KOPT-K1 (cell line): ENCODE measurements around the gene RHOBTB1.

Experiments
- H3K27ac ChIP-seq: fragments of 200-600 bp; sonication (generic); 2 replicates; pipeline ENCODE4 v1.5.1; 2016; ENCODE audit warnings: antibody characterized with exemption, mild to moderate bottlenecking, low read depth, low read length; ENCODE audit not compliant: poor library complexity, severe bottlenecking
- H3K36me3 ChIP-seq: fragments of 200-600 bp; sonication (generic); 2 replicates; pipeline ENCODE4 v1.5.1; 2017; ENCODE audit warnings: antibody characterized with exemption, mild to moderate bottlenecking, low read length, moderate library complexity; ENCODE audit not compliant: insufficient read depth
- H3K9me3 ChIP-seq: fragments of 200-600 bp; sonication (generic); 2 replicates; pipeline ENCODE4 v1.5.1; 2017; ENCODE audit warnings: antibody characterized with exemption, low read length, mild to moderate bottlenecking; ENCODE audit not compliant: insufficient read depth, poor library complexity, severe bottlenecking

The RHOBTB1 gene

GRCh38 chr10:60937022-60937421 lies 7.0 kb downstream of the RHOBTB1 start:
- H3K27ac ChIP-seq, result no peak overlapping the region
- no peaks in the 10 kb centered on the region for H3K9me3 ChIP-seq
- H3K36me3 ChIP-seq, result no peaks in the 10 kb centered on the region

DNA sequence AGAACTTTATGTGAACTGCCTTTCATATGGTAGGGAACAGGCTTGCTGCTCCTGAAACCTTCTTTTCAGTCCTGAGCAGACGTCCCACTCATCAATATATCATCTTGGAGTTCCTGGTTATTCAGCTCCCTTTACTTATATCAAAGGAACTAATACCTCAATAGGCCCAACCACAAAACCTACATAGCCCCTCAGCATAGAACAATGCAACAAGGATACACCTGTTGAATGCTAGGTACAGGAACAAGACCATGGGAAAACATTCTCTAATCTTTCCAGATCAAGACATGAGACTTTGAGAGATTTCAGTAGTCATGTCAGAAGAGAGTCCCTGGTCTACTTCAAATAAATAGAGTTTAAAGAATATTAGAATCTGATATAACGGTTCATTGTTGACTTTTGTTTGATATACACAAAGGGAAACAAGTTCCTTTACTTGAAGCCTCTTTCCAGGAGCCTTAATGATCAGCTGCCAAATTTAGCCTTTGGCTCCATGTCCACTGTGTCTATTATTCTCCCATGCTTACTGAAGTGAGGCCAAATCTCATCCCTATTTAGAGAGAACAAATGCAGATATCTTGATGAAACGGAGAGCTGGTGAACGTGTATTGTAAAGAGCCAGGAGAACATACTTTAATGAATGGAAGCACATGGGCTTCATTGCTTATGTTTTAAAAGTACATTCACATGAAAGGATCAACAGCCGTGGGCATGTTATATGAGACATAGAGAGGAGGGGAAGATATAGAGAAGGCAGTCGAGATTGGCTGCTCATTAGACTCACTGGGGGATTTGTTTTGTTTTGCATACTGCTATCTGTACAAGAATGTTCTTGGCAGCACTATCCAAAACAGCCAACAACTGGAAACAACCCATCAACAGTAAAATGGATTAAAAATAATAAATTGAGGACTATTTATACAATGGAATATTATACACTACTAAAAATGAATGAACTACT lies 9.5 kb downstream of the RHOBTB1 start:
- no peak overlapping the region for H3K27ac ChIP-seq
- H3K9me3 ChIP-seq, result no peaks in the 10 kb centered on the region
- H3K36me3 ChIP-seq, result no peaks in the 10 kb centered on the region

GRCh38 chr10:60932756-60933155 lies 11.2 kb downstream of the RHOBTB1 start:
- Histone ChIP-seq H3K27ac (no peak overlapping the region), H3K36me3 (no peaks in the 10 kb centered on the region), H3K9me3 (no peaks in the 10 kb centered on the region)

DNA sequence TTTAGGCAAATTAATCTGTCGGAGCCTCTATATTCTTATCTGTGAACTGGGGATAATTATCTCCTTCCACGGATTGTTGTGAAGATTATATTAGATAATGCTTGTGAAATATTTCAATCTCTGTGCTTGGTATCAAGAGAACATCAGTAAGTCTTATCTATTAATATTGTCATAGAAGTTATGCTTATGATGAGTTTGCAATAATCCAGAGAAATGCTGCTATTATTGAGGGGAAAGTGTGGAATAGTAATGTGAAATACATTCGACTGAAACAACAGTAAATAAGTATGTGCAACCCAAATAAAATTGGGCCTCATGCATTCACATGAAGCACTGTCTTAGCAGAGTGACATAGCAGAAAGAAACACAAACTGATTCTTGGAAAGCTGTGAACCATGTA lies 13.7 kb downstream of the RHOBTB1 start:
- Histone ChIP-seq H3K27ac (no peak overlapping the region), H3K9me3 (no peaks in the 10 kb centered on the region), H3K36me3 (no peaks in the 10 kb centered on the region)

- Histone ChIP-seq H3K27ac (no peak overlapping the region), H3K36me3 (no peaks in the 10 kb centered on the region), H3K9me3 (peaks cover 6% of the 10 kb centered on the region)
These were observed 22.4 kb downstream of the RHOBTB1 start for GRCh38 chr10:60921633-60922032.

- Histone ChIP-seq H3K27ac (no peak overlapping the region), H3K9me3 (peaks cover 6% of the 10 kb centered on the region), H3K36me3 (no peaks in the 10 kb centered on the region)
These were observed 23.5 kb downstream of the RHOBTB1 start for GRCh38 chr10:60920479-60920878.

DNA sequence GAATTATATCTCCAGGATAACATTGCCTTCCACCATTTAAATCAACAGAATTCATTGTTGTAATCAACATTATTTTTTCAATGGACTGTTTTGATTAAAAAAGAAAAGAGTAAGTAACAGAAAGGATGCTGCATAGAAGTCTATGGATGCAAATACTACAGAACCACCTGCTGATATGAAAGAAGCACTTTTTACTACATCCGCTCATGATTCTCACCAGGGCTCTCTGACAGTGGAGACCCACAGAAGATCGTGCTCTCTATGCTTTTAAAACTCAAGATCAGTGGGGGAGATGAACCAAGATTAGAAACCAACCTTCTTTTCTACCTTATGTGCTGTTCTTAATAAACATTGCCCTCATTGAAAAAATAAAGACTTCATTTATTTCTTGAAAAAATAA lies 24.4 kb downstream of the RHOBTB1 start:
- Histone ChIP-seq H3K9me3 (peaks cover 6% of the 10 kb centered on the region), H3K36me3 (no peaks in the 10 kb centered on the region), H3K27ac (no peak overlapping the region)

DNA sequence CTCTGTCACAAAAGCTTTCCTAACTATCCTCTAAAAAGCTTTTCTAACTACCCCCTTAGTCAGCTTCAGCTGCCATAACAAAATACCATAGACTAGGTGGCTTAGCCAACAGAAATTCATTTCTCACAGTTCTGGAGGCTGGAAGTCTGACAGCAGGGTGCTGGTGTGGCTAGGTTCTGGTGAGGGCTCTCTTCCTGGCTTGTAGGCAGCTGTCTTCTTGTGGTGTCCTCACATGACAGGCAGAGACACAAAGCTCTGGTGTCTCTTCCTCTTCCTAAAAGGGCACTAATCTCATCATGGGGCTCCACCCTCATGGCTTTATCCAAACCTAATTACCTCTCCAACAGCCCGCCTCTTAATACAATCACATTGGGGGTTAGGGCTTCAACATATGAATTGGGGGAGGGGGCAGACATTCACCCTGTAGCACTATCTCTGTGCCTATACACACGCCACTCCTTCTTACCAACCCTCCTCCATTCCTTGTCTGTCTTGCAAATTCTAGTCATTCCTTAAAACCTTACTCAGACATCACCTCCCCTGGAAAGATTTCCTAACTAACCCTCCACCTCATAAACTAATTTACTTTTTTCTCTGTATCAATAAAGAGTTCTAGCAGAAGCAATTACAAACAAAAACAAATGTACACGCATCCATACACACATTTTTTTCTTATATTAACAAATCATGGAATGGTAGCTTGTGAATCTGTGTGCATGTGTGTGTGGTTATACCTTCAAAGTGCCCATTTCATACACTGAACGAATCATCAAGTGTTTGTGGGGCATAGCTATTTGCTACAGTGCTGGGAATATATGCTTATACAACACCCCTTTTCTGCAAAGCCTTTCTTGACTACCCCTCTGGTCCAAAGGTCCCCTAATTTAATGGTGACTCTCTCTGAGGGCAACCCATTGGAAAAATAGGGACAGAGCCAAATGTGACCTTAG lies 26.4 kb downstream of the RHOBTB1 start:
- no peak overlapping the region for H3K27ac ChIP-seq
- H3K36me3 ChIP-seq, result no peaks in the 10 kb centered on the region
- peaks cover 6% of the 10 kb centered on the region for H3K9me3 ChIP-seq

DNA sequence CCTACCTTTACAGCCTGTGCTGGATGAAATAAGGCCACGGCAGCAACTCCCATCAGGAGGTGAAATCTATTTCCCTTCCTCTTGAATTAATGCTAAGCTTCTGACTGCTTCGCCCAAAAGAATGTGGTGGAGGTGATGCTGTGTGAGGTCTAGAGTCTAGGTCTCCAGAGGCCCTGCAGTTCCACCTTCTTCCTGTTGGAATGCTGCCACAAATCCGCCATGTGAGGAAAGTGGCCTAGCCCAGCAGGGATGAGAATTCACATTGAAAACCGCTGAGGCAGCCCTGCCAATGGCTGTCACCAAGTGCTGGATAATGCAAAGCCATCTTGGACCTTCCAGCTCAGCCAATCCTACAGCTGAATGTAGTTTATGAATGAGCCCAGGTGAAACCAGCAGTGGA lies 28.0 kb downstream of the RHOBTB1 start:
- peaks cover 6% of the 10 kb centered on the region for H3K9me3 ChIP-seq
- no peaks in the 10 kb centered on the region for H3K36me3 ChIP-seq
- no peak overlapping the region for H3K27ac ChIP-seq

DNA sequence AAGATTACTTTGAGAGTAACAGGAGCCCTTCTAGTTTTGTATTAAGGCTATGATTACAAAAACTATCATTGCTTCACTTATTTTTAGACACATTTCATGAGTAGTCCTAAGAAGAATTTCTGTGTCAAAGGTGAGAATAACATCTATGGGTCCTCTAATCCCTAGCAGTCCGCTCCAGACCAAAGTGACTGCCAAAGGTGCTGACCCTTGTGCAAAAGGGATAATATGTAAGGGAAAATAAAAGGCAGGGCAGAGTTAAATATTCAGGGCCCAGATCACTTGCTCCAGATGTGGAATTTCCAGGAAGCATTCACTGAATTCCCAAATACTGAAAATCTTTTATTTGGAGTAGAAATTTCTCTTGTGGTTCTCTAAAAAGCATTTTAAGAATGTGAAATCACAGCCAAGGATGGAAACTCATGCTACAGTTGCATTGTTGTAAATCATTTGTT lies 29.3 kb downstream of the RHOBTB1 start:
- Histone ChIP-seq H3K27ac (no peak overlapping the region), H3K9me3 (peaks cover 6% of the 10 kb centered on the region), H3K36me3 (no peaks in the 10 kb centered on the region)

GRCh38 chr10:60913657-60914056 lies 30.3 kb downstream of the RHOBTB1 start:
- Histone ChIP-seq H3K9me3 (peaks cover 6% of the 10 kb centered on the region), H3K36me3 (no peaks in the 10 kb centered on the region), H3K27ac (no peak overlapping the region)

DNA sequence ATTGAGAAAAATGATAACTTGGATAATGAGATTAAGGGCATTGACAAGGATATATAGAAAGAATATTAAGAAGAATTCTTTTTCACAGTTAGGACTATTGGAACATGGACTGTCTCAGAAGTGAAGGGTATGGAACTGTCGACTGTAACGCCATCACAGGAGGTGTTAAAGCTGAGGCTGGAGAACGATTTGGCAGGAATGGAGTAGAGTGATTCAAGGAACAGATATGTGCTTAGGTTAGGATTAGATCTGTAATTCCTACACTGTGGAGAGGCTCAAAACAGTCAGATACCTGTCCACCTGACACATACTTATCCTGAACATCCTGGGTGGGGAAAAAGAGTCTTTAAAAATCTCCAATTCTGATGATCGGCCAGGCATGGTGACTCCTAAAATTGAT lies 30.9 kb downstream of the RHOBTB1 start:
- H3K9me3 ChIP-seq, result peaks cover 6% of the 10 kb centered on the region
- no peak overlapping the region for H3K27ac ChIP-seq
- no peaks in the 10 kb centered on the region for H3K36me3 ChIP-seq

DNA sequence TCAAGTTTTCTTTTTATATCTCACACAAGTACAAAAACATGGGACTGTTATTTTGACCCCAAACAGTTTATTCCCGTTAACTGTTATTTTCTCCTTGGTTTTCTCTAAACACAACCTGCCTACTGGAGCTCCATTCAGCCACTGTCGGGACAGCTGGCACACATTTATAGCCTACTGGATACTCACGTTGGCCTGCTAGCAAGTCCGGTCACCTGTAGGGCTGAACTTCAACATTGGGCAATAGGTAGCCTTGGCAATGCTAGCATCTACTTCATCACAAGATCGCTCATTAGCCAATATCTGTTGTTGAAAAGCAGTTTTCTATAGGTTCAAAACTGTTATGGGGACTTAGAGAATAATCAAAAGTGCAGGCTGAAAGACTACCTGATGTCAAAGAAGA lies 32.3 kb downstream of the RHOBTB1 start:
- Histone ChIP-seq H3K9me3 (peaks cover 12% of the 10 kb centered on the region), H3K27ac (no peak overlapping the region), H3K36me3 (no peaks in the 10 kb centered on the region)

DNA sequence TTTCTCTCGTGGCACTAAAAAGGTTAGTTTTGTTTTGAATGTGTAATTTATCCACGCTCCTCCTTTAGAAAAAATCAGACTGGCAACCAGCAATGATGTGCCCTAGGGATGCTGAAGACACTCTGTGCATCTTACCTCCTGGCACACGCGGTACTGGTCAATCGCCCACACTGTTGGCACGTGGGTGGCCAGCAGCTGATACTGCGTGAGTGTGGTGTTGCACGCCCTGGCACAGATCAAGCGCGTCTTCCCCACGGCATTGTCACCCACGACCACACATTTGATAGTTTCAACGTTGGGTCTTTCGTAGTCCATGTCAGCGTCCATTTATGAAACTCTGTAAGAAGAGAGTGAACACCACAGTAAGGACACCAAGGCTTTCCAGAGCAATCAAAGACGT lies 32.8 kb downstream of the RHOBTB1 start:
- Histone ChIP-seq H3K36me3 (no peaks in the 10 kb centered on the region), H3K27ac (no peak overlapping the region), H3K9me3 (peaks cover 17% of the 10 kb centered on the region)

GRCh38 chr10:60910543-60910942 lies 33.4 kb downstream of the RHOBTB1 start:
- peaks cover 19% of the 10 kb centered on the region for H3K9me3 ChIP-seq
- H3K27ac ChIP-seq, result peak overlapping the region; percentile 21
- H3K36me3 ChIP-seq, result no peaks in the 10 kb centered on the region
